Ishikawa (cell line): ENCODE measurements around the gene DIAPH3.
A peak's percentile ranks its signal among the peaks of the same experiment; 100 is the strongest.

ENCODE experiments used
- CEBPB ChIP-seq: IDR thresholded peaks from 2 replicates; pipeline ENCODE4 v1.6.1; 2012
- EGR1 ChIP-seq: IDR thresholded peaks from 2 replicates; pipeline ENCODE4 v1.6.1; 2012
- EP300 ChIP-seq: IDR thresholded peaks from 2 replicates; pipeline ENCODE4 v1.6.1; 2012; ENCODE audit warnings: borderline replicate concordance
- REST ChIP-seq: IDR thresholded peaks from 2 replicates; pipeline ENCODE4 v1.6.1; 2012; ENCODE audit warnings: low read depth, mild to moderate bottlenecking
- TAF1 ChIP-seq: IDR thresholded peaks from 2 replicates; pipeline ENCODE4 v1.6.1; 2012; ENCODE audit warnings: low read depth, mild to moderate bottlenecking
- TCF12 ChIP-seq: IDR thresholded peaks from 2 replicates; pipeline ENCODE4 v1.6.1; 2012; ENCODE audit warnings: low read depth
- TEAD4 ChIP-seq: IDR thresholded peaks from 2 replicates; pipeline ENCODE4 v1.6.1; 2012
- ZBTB7A ChIP-seq: IDR thresholded peaks from 2 replicates; pipeline ENCODE4 v1.6.1; 2012; ENCODE audit warnings: low read depth
- TF ChIP-seq, protein P1 (sequence below): IDR thresholded peaks from 2 replicates; pipeline ENCODE4 v1.6.1; 2012

DNA sequence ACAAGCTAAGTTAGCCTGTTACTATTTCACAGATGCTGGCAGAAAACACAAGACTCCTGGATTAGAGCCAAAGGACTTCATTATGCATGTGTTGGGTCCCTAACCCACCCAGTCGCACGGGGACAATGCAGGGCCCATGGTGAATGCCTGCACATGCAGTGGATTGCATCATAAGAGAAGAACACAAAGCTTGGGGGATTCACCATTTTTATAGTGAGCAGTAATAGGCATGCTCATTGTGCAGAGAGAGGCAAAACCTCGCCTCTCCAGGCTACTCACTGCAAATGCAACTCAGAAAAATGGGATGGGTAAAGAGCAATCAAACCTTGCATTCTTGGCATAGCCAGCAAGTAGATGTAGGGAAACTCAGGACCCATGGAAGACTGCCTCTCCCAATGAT is 115.8 kb downstream of the DIAPH3 start:
- TF ChIP-seq ZBTB7A (no peak), REST (no peak), CEBPB (peak; percentile 33; the same call in 1 of the 2 replicates), EP300 (no peak), TAF1 (no peak), TEAD4 (peak; percentile 55), TCF12 (no peak), EGR1 (no peak)
- TF ChIP-seq, protein P1, sequence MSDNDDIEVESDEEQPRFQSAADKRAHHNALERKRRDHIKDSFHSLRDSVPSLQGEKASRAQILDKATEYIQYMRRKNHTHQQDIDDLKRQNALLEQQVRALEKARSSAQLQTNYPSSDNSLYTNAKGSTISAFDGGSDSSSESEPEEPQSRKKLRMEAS = no peak
